GM19467 (cell line): Measurements from ENCODE around the gene CNDP2.
A peak's percentile ranks its signal among the peaks of the same experiment; 100 is the strongest.
"Not testable (repeated sequence)": the region's sequence is repeated elsewhere in the genome, so short reads cannot be mapped to it uniquely, and the experiment has no call there.

Source experiments
- ATAC-seq: cut with Tn5 transposase; IDR thresholded peaks from one replicate; pipeline ENCODE4 v1.9.1; 2021; ENCODE audit warnings: mild to moderate bottlenecking, moderate library complexity; ENCODE audit not compliant: unreplicated experiment

CNDP2 gene

DNA sequence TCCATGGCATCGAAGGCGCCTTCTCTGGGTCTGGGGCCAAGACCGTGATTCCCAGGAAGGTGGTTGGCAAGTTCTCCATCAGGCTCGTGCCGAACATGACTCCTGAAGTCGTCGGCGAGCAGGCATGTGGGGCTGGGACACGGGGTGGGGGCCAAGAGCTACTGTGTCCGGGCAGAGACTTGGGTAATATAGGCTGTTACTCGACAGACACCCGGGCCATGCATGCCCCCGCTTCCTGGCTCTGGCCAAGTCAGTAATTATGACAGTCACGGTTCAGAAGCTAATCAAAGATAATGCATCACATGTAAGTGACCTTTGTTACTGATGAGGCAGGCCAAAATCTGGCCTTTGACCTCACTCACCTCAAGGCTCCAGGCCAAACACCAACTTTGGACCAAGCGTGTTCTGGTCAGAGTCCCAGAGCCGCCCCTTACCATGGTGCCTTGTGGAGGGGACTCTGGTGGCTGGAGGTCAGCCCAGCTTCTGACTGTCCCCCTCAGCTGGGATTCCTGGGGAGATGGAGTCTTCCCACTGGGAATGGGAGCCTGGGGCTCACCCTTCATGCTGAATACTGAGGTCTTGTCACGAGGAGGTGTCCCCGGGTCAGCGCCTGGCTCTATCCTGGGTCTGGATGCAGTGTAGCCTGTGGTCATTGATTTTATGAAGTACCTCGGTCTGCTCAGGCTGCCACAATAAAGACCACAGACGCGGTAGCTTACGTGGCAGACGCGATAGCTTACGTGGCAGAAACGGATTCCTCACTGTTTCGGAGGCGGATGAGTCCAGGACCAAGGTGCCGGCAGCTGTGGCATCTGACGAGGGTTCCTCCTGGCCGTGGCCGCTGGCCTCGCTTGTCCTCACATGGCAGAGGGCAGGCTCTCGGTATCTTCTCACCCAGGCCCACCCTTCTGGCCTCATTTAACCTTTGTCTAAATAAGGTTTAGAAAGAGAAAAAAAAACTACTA, 20.4 kb downstream of the CNDP2 start:
- ATAC-seq: no peak

DNA sequence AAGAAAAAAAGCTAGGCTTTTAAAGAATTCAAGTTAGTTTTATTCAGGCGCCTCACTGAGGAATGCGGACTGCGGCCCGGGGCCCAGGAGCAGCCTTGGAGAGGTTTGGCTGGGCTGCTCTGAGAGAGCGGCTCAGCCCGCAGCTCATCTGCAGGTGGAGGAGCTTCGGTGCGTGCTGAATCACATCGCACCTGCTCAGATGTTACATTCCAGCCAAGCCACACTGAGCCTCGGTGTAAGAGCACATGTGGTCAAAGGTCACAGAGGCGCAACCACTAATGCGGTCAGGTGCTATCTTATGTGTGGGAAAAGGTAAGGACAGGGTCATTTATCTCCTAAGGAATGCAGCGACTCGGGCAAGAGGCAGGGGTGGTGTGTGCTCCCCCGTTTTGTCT, 21.1 kb downstream of the CNDP2 start:
- no peak for ATAC-seq

DNA sequence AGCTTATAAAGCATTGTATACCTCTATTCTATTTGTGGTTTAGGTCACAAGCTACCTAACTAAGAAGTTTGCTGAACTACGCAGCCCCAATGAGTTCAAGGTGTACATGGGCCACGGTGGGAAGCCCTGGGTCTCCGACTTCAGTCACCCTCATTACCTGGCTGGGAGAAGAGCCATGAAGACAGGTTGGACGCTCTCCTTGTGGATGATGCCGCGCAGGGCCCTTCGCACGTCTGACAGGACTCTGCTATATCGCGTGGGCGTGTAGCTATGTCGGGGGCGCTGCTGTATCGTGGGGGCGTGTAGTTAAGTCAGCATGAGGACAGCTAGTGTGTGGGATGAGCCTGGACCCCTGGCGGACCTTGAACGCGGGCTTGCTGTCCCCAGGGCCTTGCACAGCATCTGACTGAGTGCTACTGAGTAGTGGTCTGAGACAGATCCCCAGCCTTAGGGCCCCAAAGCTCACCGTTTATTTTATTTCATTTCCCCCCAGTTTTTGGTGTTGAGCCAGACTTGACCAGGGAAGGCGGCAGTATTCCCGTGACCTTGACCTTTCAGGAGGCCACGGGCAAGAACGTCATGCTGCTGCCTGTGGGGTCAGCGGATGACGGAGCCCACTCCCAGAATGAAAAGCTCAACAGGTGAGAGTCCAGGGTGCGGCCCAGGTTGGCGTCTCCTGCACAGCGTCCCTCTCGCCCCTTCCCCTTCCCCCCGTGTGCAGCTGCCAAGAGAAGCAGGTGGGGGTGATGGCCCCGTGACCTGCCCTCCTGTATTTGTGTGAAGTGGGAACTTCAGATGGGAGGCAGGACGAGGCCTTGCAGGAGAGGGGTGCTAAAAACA, 22.5 kb downstream of the CNDP2 start:
- no peak for ATAC-seq

DNA sequence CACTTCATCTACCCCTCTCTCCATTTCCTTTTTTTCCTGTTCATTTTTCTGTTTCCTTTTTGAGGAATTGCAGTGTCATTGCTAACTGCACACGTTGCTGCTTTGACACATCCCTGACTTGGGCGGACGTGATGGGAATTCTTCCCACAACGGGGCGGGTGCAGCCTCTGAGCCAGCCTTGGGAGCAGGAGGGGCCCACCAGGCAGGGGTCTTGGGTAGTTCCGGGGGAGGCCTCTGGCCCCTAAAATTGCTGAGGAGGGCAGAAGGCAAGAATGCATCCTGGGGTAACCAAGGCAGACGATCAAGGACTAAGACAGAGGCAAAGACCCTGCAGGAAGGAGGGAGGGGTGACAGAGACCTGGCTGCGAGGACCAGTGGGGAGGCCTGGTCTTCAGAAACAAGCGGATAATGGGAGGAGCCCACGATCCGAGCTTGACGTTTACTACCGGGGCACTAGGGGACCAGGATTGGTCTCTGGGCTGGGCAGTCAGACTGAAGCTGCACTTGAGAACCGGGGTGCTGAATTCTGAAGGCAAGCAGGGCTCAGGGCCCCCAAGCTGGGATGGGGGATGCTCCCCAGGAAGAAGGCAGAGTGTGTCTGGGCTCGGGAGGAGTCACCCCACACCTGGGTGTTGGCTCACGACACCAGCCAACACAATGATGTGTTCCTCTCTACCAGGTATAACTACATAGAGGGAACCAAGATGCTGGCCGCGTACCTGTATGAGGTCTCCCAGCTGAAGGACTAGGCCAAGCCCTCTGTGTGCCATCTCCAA, 23.3 kb downstream of the CNDP2 start:
- ATAC-seq: no peak

DNA sequence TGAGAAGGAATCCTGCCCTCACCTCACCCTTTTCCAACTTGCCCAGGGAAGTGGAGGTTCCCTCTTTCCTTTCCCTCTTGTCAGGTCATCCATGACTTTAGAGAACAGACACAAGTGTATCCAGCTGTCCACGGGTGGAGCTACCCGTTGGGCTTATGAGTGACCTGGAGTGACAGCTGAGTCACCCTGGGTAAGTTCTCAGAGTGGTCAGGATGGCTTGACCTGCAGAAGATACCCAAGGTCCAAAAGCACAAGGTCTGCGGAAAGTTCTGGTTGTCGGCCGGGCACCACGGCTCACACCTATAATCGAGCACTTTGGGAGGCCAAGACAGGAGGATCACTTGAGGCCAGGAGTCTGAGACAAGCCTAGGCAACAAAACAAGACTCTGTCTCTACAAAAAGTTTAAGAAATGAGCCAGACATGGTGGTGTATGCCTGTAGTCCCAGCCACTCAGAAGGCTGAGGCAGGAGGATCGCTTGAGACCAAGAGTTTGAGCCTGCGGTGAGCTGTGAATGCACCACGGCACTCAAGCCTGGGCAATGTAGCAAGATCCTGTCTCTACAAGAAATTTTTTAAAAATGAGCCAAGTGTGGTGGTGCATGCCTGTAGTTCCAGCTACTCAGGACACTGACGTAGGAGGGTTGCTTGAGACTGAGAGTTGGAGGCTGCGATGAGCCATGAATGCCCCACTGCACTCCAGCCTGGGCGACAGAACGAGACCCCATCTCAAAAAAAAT, 24.1 kb downstream of the CNDP2 start:
- no peak for ATAC-seq

DNA sequence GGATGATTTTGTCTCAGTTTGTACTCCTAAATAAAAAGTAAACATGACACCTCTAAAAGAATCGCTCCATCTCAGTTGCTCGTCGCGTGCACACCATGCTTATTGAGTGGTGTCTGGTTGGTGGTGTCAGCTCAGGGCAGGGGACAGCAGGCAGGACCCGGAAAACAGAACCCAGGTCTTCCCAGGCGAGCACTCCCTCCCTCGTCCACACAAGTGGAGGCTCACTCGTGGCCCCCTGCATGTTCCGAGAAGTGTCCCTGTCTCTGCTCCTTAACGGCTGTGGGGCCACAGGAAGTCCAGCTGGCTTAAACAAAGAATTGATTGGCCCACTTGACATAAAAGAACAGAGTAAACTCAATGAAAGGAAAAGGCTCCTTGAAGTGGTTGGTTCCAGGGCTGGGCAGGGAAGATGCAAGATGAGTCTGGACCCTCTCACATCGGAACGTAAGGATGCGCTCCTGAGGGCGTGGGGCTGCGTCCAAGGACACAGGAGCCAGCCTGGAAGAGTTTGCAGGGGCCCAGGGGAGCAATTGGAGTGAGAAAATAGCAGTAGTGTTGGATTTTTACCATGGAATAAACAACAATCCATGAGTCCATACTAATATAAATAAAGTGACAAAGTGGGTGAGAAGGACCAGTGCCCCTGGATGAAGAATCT, 25.0 kb downstream of the CNDP2 start:
- ATAC-seq: no peak

DNA sequence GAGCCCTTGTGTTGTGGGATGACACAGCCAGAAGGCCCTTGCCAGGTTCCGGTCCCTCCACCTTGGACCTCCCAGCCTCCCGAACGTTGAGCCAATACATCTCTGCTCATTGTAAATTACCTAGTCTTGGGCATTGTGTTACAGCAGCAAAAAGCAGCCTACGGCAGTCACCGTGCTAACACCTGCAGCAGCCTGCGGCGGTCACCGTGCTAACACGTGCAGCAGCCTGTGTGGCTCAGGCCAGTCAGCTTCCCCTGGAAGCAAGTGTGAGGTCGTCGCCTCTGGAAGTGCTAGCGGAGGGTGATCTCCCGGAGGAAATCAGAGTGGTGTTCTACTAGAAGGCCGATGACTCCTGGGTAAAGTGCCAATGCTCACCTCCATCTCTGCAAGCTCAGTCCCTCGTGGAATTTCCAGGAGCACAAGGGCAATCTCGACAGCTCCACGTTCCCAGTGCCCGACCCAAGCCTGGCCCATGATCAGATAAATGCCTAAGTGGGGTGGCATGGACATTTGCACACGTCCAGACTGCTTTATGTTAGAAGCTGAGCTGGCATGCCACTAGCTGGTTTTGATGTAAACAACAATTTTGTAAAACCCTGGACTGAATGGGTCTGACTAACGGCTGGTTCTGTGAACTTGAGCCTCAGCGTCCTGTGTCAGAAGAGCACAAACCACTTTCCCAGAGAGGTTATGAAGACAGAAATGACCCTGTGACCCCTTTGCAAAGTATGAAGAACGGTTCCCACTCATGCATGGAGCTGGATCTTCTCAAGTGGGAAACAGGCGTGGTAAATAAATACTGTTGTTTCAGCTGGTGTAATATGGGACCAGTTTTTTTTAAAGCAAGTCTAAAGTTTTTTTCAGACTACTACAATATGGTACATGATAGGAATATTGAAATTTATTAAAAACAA, 26.7 kb downstream of the CNDP2 start:
- no peak for ATAC-seq

DNA sequence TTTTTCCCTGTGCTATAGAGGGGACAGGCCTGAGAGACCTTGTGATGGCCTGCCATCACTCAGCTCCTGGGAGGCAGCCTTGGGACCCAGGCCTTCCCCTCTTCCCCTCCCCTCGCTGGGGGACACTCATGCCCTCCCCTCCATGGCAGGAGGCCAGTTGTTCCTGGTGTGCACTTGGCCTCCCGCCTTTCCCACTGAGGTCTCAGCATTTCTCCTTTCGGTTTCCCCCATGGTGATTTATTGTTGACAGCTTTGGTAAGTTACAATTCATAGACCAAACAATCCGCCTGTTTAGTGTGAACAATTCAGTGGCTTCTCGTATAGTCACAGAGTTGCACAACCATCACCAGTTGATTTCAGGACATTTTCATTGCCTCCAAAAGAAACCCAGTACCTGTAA, 27.9 kb downstream of the CNDP2 start:
- no peak for ATAC-seq

DNA sequence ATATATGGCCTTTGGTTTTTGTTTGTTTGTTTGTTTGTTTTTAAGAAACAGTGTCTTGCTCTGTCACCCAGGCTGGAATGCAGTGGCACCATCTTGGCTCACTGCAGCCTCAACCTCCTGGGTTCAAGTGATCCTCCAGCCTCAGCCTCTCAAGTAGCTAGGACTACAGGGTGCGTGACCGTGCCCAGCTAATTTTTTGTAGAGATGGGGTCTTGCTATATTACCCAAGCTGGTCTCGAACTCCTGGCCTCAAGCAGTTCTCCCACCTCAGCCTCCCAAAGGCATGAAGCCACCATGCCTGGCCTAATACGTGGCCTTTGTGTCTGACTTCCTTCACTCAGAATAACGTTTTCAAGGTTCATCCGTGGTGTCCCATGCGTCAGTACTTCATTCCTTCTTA, 28.8 kb downstream of the CNDP2 start:
- ATAC-seq: not testable (repeated sequence)

DNA sequence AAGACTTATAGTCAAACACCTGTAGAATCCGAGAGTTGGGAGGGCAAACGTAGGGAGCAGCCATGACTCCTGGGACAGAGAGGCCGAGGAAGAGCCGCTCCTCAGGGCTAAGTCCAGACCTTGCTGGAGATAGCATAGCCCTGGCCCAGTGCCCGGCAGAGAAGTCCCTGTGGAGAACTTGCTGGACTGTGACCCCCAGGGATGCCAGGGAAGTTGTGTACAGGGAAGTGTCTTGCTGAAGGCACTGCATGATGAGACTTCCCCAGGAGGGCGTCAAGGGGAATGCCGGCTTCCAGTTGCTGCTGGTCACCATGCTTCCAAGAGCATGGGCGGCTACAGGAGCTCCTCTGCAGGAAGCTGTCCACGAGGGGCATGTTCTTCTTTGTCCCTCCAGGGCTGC, 29.6 kb downstream of the CNDP2 start:
- no peak for ATAC-seq

DNA sequence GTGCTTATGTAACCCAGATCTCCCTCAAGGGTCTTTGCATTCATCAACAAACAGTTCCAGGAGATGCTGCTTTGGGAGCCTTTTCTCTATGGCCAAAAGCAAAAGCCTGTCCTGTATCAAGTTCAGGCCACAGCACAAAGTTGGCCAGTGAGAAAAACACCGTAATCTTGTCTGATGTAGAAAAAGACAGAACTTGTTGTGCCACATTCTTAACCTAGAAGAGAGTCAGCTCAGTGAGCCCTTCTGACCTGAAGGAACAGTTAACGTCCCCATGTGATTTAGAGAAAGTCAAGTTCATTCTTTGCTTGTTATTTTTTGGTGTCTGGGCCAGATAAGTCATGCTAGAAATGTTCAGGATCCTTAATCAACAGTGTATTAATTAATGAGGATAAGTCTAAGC, 30.3 kb downstream of the CNDP2 start:
- no peak for ATAC-seq

DNA sequence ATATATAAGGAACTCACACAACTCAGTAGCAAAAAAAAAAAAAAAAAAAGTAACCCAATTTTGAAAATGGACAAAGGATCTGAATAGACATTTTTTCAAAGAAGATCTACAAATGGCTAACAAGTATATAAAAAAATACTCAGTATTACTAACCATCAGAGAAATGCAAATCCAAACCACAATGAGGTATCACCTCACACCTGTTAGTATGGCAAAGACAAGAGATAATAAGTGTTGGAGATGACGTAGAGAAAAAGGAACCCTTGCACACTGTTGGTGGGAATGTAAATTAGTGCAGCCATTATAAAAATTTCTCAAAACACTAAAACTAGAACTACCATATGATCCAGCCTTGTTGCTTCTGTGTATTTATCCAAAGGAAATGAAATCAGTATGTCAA, 32.3 kb downstream of the CNDP2 start:
- ATAC-seq: peak; percentile 64

DNA sequence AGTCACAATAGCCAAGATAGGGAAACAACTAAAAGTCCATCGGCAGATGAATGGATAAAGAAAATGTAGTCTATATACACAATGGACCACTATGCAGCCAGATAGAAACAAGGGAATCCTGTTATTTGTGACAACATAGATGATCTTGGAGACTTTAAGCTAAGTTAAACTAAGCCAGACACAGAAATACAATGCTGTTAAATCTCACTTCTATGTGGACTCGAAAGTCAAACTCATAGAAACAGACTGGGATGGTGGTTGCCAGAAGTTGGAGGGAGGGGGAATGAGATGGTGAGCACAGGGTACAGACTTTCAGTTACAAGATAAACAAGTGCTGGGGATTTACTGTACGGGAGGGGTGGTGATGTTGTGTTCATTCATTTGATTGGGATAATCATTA, 32.8 kb downstream of the CNDP2 start:
- ATAC-seq: no peak

DNA sequence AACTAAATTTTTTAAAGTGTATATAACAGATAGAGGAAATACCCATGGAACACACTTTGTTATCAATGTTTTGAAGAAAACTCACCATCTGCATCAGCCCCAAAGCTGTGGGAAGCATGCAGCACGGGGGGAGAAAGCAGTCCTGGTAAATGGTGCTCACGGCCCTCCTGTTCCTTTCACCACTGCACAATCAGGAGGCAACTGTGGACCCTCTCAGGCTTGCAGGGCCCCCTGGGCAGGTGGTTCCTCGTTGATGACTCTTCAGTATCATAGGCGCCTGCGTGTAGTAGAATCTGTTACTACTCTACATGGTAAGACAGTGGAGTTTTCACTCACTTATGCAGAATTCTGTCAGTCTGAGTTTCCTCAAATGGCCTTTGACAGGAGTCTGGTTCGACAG, 33.2 kb downstream of the CNDP2 start:
- no peak for ATAC-seq

DNA sequence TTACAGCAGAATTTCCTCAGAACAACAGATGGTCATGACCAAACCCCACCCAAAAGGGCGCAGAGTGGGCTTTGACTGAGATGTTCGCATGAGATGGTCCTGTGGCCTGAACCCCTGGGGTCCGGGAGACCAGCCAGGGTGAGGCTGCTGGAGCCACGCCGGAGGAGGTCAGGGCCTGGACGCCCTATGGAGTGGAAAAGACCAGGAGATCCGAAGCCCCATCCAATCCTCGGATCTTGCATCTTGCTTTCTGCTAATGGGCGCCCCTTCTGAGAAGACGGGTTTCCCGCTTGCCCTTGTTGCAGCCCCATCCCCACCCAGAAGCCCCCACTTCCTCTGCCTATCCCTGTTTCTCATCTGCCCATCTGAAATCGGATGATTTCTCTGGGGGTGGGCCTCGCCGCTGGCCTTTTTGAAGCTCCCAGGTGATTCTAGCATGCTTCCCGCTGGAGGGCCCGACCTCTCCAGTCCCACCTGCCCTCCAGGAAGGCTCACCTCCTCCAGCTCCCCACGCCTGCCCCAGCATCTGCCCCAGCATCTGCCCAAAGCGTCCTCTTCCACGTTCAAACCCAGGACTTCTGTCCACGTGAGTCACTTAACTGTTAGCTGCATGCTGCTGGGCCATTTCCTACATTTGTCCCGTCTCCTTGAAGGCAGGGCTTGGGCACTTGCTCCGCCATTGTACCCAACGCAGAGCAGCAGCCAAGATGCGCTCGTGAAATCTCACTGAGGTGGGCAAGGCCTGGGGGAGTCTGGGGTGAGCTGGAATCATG, 33.8 kb downstream of the CNDP2 start:
- ATAC-seq: no peak

DNA sequence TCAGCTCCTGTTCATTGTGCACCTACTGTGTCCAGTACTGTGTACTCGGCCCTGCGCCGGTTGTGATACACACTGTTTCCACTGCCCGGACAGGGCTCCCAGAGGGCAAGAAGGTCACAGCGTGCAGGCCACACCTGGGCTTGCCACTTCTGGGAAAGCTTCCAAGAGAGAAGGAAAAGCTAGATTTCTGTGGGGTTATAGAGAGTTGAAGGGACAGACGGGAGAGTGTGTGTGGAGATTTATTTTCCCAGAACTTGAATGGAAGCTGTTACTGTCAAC, 34.4 kb downstream of the CNDP2 start:
- ATAC-seq: no peak

DNA sequence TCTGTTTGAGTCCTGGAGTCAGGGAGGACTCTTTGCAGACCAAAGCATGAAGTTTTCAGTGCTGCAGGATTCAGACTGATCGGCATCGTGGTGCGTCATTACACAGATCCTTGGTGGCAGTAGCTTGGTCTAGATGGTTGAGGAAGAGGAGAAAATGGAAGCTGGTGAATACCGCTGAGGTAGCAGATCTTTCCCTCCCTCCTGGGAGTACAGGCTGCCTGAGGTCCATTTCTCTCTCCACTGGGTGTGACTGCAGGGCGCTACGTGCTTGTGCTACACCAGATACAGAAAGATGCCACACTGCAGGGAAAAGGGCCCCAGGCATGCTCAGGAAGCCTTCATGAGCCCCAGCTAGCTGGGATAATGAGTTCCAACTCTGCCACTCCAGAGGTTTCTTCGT, 34.9 kb downstream of the CNDP2 start:
- ATAC-seq: no peak

DNA sequence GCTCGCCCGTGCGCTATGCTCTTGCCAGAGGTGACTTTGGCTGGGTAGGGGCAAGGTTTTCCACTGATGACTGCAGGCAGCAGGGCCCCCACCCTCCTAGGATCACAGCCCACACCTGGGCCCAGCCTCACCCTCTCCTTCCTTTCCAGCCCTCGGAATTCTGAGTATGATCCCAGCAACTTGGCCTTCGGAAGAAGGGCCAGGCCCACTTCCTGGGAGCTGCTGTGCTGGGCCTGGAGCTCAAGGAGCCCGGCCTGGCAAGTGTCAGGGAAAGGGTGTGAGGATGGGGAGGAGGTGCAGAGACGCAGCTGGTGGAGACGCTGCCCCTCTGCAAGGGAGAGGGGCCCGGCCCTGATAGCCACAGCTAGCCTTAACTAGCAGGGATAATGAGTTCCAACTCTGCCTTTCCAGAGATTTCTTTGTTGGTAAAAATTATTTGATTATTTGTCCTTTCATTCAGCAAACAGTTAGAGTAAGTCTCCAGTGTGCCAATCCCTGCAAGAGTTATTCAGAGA, 36.4 kb downstream of the CNDP2 start:
- no peak for ATAC-seq
